Spleen (tissue), 7 donors: ENCODE measurements around the gene ITGA4.

Source experiments
- POLR2AphosphoS5 ChIP-seq, 3 donors: sonication (generic); formaldehyde crosslinking; IDR thresholded peaks; one replicate each; pipeline ENCODE4 v1.5.1; 2017; ENCODE audit warnings: antibody characterized with exemption in 3 of 3
- TF ChIP-seq, protein P1 (sequence below), 11 experiments: fragments of 200-600 bp in 7 of 11; fragments of 450-650 bp in 4 of 11; sonication (generic) in 4 of 11; IDR thresholded peaks in 8 of 11; conservative IDR thresholded peaks in 3 of 11; 1 replicate in 7 of 11; 2 replicates in 4 of 11; pipeline versions ENCODE4 v1.4.0 to v1.8.0; 2016 to 2021; ENCODE audit warnings: antibody characterized with exemption in 11 of 11, inconsistent platforms in 4 of 11, mild to moderate bottlenecking in 1 of 11
- donor health status: DM: no; HTN: no; CAD: no; lungs with moderate emphysema.
- donor health status: DM: no; HTN: no; CAD: no.
- donor health status: DM: no; HTN: no; CAD: no.

- TF ChIP-seq POLR2AphosphoS5 (IDR thresholded peaks at IDR 0.05): no peak
- TF ChIP-seq, protein P1, sequence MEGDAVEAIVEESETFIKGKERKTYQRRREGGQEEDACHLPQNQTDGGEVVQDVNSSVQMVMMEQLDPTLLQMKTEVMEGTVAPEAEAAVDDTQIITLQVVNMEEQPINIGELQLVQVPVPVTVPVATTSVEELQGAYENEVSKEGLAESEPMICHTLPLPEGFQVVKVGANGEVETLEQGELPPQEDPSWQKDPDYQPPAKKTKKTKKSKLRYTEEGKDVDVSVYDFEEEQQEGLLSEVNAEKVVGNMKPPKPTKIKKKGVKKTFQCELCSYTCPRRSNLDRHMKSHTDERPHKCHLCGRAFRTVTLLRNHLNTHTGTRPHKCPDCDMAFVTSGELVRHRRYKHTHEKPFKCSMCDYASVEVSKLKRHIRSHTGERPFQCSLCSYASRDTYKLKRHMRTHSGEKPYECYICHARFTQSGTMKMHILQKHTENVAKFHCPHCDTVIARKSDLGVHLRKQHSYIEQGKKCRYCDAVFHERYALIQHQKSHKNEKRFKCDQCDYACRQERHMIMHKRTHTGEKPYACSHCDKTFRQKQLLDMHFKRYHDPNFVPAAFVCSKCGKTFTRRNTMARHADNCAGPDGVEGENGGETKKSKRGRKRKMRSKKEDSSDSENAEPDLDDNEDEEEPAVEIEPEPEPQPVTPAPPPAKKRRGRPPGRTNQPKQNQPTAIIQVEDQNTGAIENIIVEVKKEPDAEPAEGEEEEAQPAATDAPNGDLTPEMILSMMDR (IDR thresholded peaks at IDR 0.05 in 8 of 11, conservative IDR thresholded peaks at IDR 0.05 in 3 of 11): no peak
These were observed 95.6 kb downstream of the ITGA4 start for GRCh38 chr2:181552808-181553207.
